Vagina (tissue), 2 donors: ENCODE measurements around the gene C1QTNF8.

ENCODE experiments used
- POLR2AphosphoS5 ChIP-seq, 2 donors: sonication (generic); formaldehyde crosslinking; IDR thresholded peaks; one replicate each; pipeline ENCODE4 v1.9.0; 2017; ENCODE audit warnings: antibody characterized with exemption in 2 of 2, mild to moderate bottlenecking in 2 of 2, low read depth in 1 of 2; ENCODE audit not compliant: insufficient read depth in 1 of 2
- TF ChIP-seq, protein P1 (sequence below), 3 experiments: fragments of 450-650 bp in 2 of 3; fragments of 200-600 bp in 1 of 3; sonication (generic) in 1 of 3; IDR thresholded peaks; one replicate each; pipeline ENCODE4 v1.5.1; 2017 to 2019; ENCODE audit warnings: antibody characterized with exemption in 3 of 3, mild to moderate bottlenecking in 2 of 3, moderate library complexity in 2 of 3

GRCh38 chr16:1143761-1144450, 47.9 kb upstream of the C1QTNF8 start:
- TF ChIP-seq, protein P1, sequence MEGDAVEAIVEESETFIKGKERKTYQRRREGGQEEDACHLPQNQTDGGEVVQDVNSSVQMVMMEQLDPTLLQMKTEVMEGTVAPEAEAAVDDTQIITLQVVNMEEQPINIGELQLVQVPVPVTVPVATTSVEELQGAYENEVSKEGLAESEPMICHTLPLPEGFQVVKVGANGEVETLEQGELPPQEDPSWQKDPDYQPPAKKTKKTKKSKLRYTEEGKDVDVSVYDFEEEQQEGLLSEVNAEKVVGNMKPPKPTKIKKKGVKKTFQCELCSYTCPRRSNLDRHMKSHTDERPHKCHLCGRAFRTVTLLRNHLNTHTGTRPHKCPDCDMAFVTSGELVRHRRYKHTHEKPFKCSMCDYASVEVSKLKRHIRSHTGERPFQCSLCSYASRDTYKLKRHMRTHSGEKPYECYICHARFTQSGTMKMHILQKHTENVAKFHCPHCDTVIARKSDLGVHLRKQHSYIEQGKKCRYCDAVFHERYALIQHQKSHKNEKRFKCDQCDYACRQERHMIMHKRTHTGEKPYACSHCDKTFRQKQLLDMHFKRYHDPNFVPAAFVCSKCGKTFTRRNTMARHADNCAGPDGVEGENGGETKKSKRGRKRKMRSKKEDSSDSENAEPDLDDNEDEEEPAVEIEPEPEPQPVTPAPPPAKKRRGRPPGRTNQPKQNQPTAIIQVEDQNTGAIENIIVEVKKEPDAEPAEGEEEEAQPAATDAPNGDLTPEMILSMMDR (IDR thresholded peaks at IDR 0.05), result no peak
- TF ChIP-seq POLR2AphosphoS5 (IDR thresholded peaks at IDR 0.05; ENCODE audit: insufficient read depth in 1 of 2, low read depth in 1 of 2), result no peak
